IMR-90 (cell line): Measurements from ENCODE around the gene GUCD1. TPM values are rescaled to one million over a fixed set of nuclear protein-coding genes. Genes with fewer than 3 reads are reported as not detected.

ENCODE experiments used
- ATAC-seq: fragments of 200-7000 bp; cut with Tn5 transposase; 2 replicates; pipeline ENCODE4 v1.9.1; 2020; ENCODE audit warnings: low read depth, mild to moderate bottlenecking, moderate library complexity
- BruUV-seq: library from RNA; stranded (reverse); fragments of 400-500 nt; replicated peaks from 2 replicates; lab custom pipeline; 2021; lab: Mats Ljungman, UMichigan
- CTCF ChIA-PET: fragments of 300-600 bp; formaldehyde crosslinking; extraction: SDS; loops from one replicate; lab custom pipeline; 2021; ENCODE audit warnings: antibody characterized with exemption; lab: Yijun Ruan, JAX
- POLR2A ChIA-PET: fragments of 300-600 bp; sonication (Branson Sonifier 250); formaldehyde crosslinking; loops from one replicate; lab custom pipeline; 2022; ENCODE audit warnings: antibody characterized with exemption; ENCODE audit not compliant: unreplicated experiment; lab: Charles Lee
- DNase-seq: peaks from one replicate; pipeline ENCODE4 v3.0.0; 2013
- H2AFZ ChIP-seq: replicated peaks from 2 replicates; pipeline ENCODE3; 2013; ENCODE audit warnings: low read length, mild to moderate bottlenecking; ENCODE audit not compliant: poor library complexity
- H2AK5ac ChIP-seq: 2 replicates; pipeline ENCODE4 v1.6.1; 2013; ENCODE audit warnings: low read depth, low read length, inconsistent platforms
- H2AK9ac ChIP-seq: replicated peaks from 2 replicates; pipeline ENCODE3; 2013; ENCODE audit warnings: mild to moderate bottlenecking, low read depth, low read length, moderate library complexity; ENCODE audit not compliant: poor library complexity
- H2BK120ac ChIP-seq: 2 replicates; pipeline ENCODE4 v1.6.1; 2013; ENCODE audit warnings: low read depth, low read length, inconsistent platforms
- H2BK15ac ChIP-seq: 3 replicates; pipeline ENCODE4 v1.6.1; 2013; ENCODE audit warnings: low read depth, low read length, inconsistent platforms
- H2BK20ac ChIP-seq: 2 replicates; pipeline ENCODE4 v1.6.1; 2013; ENCODE audit warnings: low read depth, mild to moderate bottlenecking, inconsistent platforms, low read length, moderate library complexity
- H2BK5ac ChIP-seq: 2 replicates; pipeline ENCODE4 v1.6.1; 2013; ENCODE audit warnings: mild to moderate bottlenecking, low read depth, low read length, inconsistent platforms; ENCODE audit not compliant: poor library complexity, severe bottlenecking
- H3K14ac ChIP-seq: replicated peaks from 2 replicates; pipeline ENCODE4 v1.6.1; 2013; ENCODE audit warnings: low read depth, low read length, inconsistent platforms
- H3K18ac ChIP-seq: 2 replicates; pipeline ENCODE4 v1.6.1; 2013; ENCODE audit warnings: low read depth, low read length, control low read depth
- H3K23ac ChIP-seq: 2 replicates; pipeline ENCODE4 v1.6.1; 2013; ENCODE audit warnings: low read depth, low read length, inconsistent platforms
- H3K27ac ChIP-seq: 2 replicates; pipeline ENCODE4 v1.5.1; 2013; ENCODE audit warnings: mild to moderate bottlenecking, control low read depth, low read length; ENCODE audit not compliant: insufficient read depth
- H3K27me3 ChIP-seq: 2 replicates; pipeline ENCODE4 v1.6.1; 2013; ENCODE audit warnings: low read length; ENCODE audit not compliant: control insufficient read depth, insufficient read depth
- H3K36me3 ChIP-seq: 2 replicates; pipeline ENCODE4 v1.6.1; 2013; ENCODE audit warnings: low read length, mixed read lengths; ENCODE audit not compliant: control insufficient read depth, insufficient read depth
- H3K4ac ChIP-seq: 2 replicates; pipeline ENCODE4 v1.6.1; 2013; ENCODE audit warnings: low read depth, low read length, inconsistent platforms
- H3K4me1 ChIP-seq: 2 replicates; pipeline ENCODE4 v1.6.1; 2013; ENCODE audit warnings: low read length, mixed read lengths; ENCODE audit not compliant: control insufficient read depth, insufficient read depth
- H3K4me2 ChIP-seq: 2 replicates; pipeline ENCODE4 v1.6.1; 2013; ENCODE audit warnings: low read depth, mild to moderate bottlenecking, control low read depth, low read length, moderate library complexity
- H3K4me3 ChIP-seq: 2 replicates; pipeline ENCODE4 v1.5.1; 2013; ENCODE audit warnings: low read depth, mild to moderate bottlenecking, control low read depth, low read length, moderate library complexity; ENCODE audit not compliant: insufficient read depth
- H3K56ac ChIP-seq: 2 replicates; pipeline ENCODE4 v1.6.1; 2013; ENCODE audit warnings: low read length, inconsistent platforms; ENCODE audit not compliant: insufficient read depth; ENCODE audit errors: extremely low read depth
- H3K79me1 ChIP-seq, 2 experiments: 2 replicates each; pipeline ENCODE4 v1.6.1; 2013; ENCODE audit warnings: low read length in 2 of 2, inconsistent platforms in 1 of 2, low read depth in 1 of 2
- H3K9ac ChIP-seq: 2 replicates; pipeline ENCODE4 v1.6.1; 2013; ENCODE audit warnings: low read depth, low read length, control low read depth
- H3K9me1 ChIP-seq: 2 replicates; pipeline ENCODE4 v1.6.1; 2013; ENCODE audit warnings: low read length, inconsistent platforms; ENCODE audit not compliant: insufficient read depth
- H3K9me3 ChIP-seq: 2 replicates; pipeline ENCODE4 v1.6.1; 2013; ENCODE audit warnings: low read length; ENCODE audit not compliant: control insufficient read depth, insufficient read depth
- H4K20me1 ChIP-seq: 2 replicates; pipeline ENCODE4 v1.6.1; 2013; ENCODE audit warnings: low read length, inconsistent platforms; ENCODE audit not compliant: insufficient read depth
- H4K5ac ChIP-seq: 2 replicates; pipeline ENCODE4 v1.6.1; 2013; ENCODE audit warnings: mild to moderate bottlenecking, low read depth, low read length, control low read depth
- H4K8ac ChIP-seq, 2 experiments: 2 replicates each; pipeline ENCODE4 v1.6.1; 2013; ENCODE audit warnings: low read depth in 2 of 2, low read length in 2 of 2, control low read depth in 1 of 2, inconsistent platforms in 1 of 2
- H4K91ac ChIP-seq: 2 replicates; pipeline ENCODE4 v1.6.1; 2013; ENCODE audit warnings: low read depth, low read length, inconsistent platforms; ENCODE audit not compliant: insufficient read depth
- BHLHE40 ChIP-seq: fragments of 150-350 bp; IDR thresholded peaks from 2 replicates; pipeline ENCODE4 v1.6.1; 2016; ENCODE audit warnings: mild to moderate bottlenecking, low read depth, low read length
- CEBPB ChIP-seq: IDR thresholded peaks from 2 replicates; pipeline ENCODE4 v1.6.1; 2012; ENCODE audit warnings: low read depth, low read length, improper control_type of control experiment
- CHD1 ChIP-seq: IDR thresholded peaks from 2 replicates; pipeline ENCODE4 v1.6.1; 2012; ENCODE audit warnings: low read depth, low read length, improper control_type of control experiment
- CTCF ChIP-seq: conservative IDR thresholded peaks from 2 replicates; pipeline ENCODE4 v1.5.1; 2012; ENCODE audit warnings: mild to moderate bottlenecking, low read depth, low read length, improper control_type of control experiment
- FOS ChIP-seq: fragments of 150-350 bp; IDR thresholded peaks from 2 replicates; pipeline ENCODE4 v1.6.1; 2016; ENCODE audit warnings: low read depth, low read length
- MAFK ChIP-seq: IDR thresholded peaks from 2 replicates; pipeline ENCODE4 v1.6.1; 2012; ENCODE audit warnings: low read depth, low read length, improper control_type of control experiment
- MAZ ChIP-seq: IDR thresholded peaks from 2 replicates; pipeline ENCODE4 v1.6.1; 2012; ENCODE audit warnings: low read depth, mild to moderate bottlenecking, low read length, improper control_type of control experiment, moderate library complexity, borderline replicate concordance
- MXI1 ChIP-seq: IDR thresholded peaks from 2 replicates; pipeline ENCODE4 v1.6.1; 2012; ENCODE audit warnings: low read depth, mild to moderate bottlenecking, low read length, moderate library complexity, borderline replicate concordance
- NFE2L2 ChIP-seq: fragments of 150-350 bp; IDR thresholded peaks from 2 replicates; pipeline ENCODE4 v1.6.1; 2016; ENCODE audit warnings: low read depth, mild to moderate bottlenecking, low read length
- POLR2A ChIP-seq: IDR thresholded peaks from 2 replicates; pipeline ENCODE4 v1.6.1; 2012; ENCODE audit warnings: mild to moderate bottlenecking, low read depth, low read length
- RAD21 ChIP-seq: IDR thresholded peaks from 2 replicates; pipeline ENCODE4 v1.6.1; 2012; ENCODE audit warnings: low read length, improper control_type of control experiment
- RCOR1 ChIP-seq: IDR thresholded peaks from 2 replicates; pipeline ENCODE4 v1.6.1; 2012; ENCODE audit warnings: mild to moderate bottlenecking, low read length, improper control_type of control experiment; ENCODE audit not compliant: insufficient replicate concordance
- RFX5 ChIP-seq: IDR thresholded peaks from 2 replicates; pipeline ENCODE4 v1.8.0; 2012; ENCODE audit warnings: low read depth, mild to moderate bottlenecking, low read length, moderate library complexity
- SMC3 ChIP-seq: fragments of 150-350 bp; IDR thresholded peaks from 2 replicates; pipeline ENCODE4 v1.6.1; 2016; ENCODE audit warnings: low read depth, mild to moderate bottlenecking, antibody characterized with exemption, low read length, moderate library complexity
- USF2 ChIP-seq: fragments of 150-350 bp; IDR thresholded peaks from 2 replicates; pipeline ENCODE4 v1.6.1; 2017; ENCODE audit warnings: mild to moderate bottlenecking, antibody characterized with exemption, low read length, low read depth
- WGBS, 2 experiments: methylation state at CpG; one replicate each; pipeline versions ENCODE4 v1.1.5 to v1.1.7; 2013; ENCODE audit warnings: missing lambda C conversion rate in 2 of 2; ENCODE audit not compliant: insufficient read length in 1 of 2; ENCODE audit errors: extremely low coverage in 2 of 2; 5-methylcytosine and 5-hydroxymethylcytosine counted together
- dilution Hi-C: fragments of 300-500 bp; cut with HindIII; formaldehyde crosslinking; loops from one replicate; pipeline ENCODE4 v1.14.3; 2018; ENCODE audit warnings: low sequenced_read_pairs; ENCODE audit not compliant: unreplicated experiment
- in situ Hi-C: fragments of 300-500 bp; cut with MboI; formaldehyde crosslinking; loops from 3 replicates; pipeline ENCODE4 v1.14.3; 2019; ENCODE audit warnings: low sequenced_read_pairs, inconsistent platforms, mixed read lengths
- intact Hi-C: fragments of 100-400 bp; cut with micrococcal nuclease; formaldehyde crosslinking; loops from 2 replicates; pipeline ENCODE4 v1.10.0; 2022
- polyA plus RNA-seq, 3 experiments: library from polyadenylated mRNA; depleted of rRNA; stranded (reverse); fragments of >200 nt; gene quantifications; 2 replicates each; pipeline ENCODE4 v1.2.3, GENCODE V29; 2012; ENCODE audit warnings: low replicate concordance in 1 of 3
- total RNA-seq: library from RNA; depleted of rRNA; stranded (reverse); fragments of >200 nt; gene quantifications from 2 replicates; pipeline ENCODE4 v1.2.3, GENCODE V29; 2012

Gene GUCD1
- total and polyA plus RNA-seq, 2 of the 4 experiments (the other 2 are of a cell fraction) = 97.6 to 143 TPM

- TF ChIP-seq SMC3 (no peak), MXI1 (no peak), CEBPB (no peak), USF2 (no peak), MAFK (no peak), POLR2A (no peak), CHD1 (no peak), BHLHE40 (no peak), RAD21 (no peak), RFX5 (no peak), FOS (no peak), MAZ (no peak), RCOR1 (no peak), CTCF (no peak), NFE2L2 (no peak)
- CTCF ChIA-PET = no interaction called here
- peaks cover 42% of the 10 kb centered on the region for H4K20me1 ChIP-seq
- no peak overlapping the region for H3K18ac ChIP-seq
- H3K4ac ChIP-seq = no peak overlapping the region
- 86% methylated on average over 6 of the region's 8 CpGs; no CpG with 5 or more reads in 1 of the 2 experiments for WGBS, 2 experiments
- BruUV-seq = no TSS peak
- H3K9ac ChIP-seq = no peak overlapping the region
- no peak for ATAC-seq
- H3K27me3 ChIP-seq = no peaks in the 10 kb centered on the region
- dilution Hi-C loops (no loop called here), in situ Hi-C loops (no loop called here), intact Hi-C loops (no loop called here)
- H3K4me3 ChIP-seq = no peak overlapping the region
- no peak overlapping the region for H2AFZ ChIP-seq
- H3K9me1 ChIP-seq = peaks cover 24% of the 10 kb centered on the region
- no peak overlapping the region for H4K5ac ChIP-seq
- peaks cover 31 to 85% of the 10 kb centered on the region in 2 experiments for H3K79me1 ChIP-seq
- no peak overlapping the region for H3K23ac ChIP-seq
- POLR2A ChIA-PET = no interaction called here
- H2BK15ac ChIP-seq = no peak overlapping the region
- H3K56ac ChIP-seq = no peak overlapping the region
- peaks cover 27% of the 10 kb centered on the region for H3K36me3 ChIP-seq
- no peaks in the 10 kb centered on the region for H3K9me3 ChIP-seq
- no peak for DNase-seq
- H2BK120ac ChIP-seq = no peak overlapping the region
- H2AK9ac ChIP-seq = no peak overlapping the region
- no peak overlapping the region for H3K27ac ChIP-seq
- H2BK20ac ChIP-seq = no peak overlapping the region
- no peak overlapping the region for H2AK5ac ChIP-seq
- no peak overlapping the region for H4K8ac ChIP-seq
- H3K14ac ChIP-seq = no peak overlapping the region
- no peak overlapping the region for H3K4me2 ChIP-seq
- H4K91ac ChIP-seq = no peak overlapping the region
- no peak overlapping the region for H2BK5ac ChIP-seq
- peaks cover 7% of the 10 kb centered on the region for H3K4me1 ChIP-seq
Measured at GRCh38 chr22:24550028-24550901, 4.7 kb downstream of the GUCD1 start.
